H1 (cell line): ENCODE results near the gene VIT. TPM values are rescaled to one million over a fixed set of nuclear protein-coding genes. Genes with fewer than 3 reads are reported as not detected.

Source experiments
- CTCF ChIA-PET: fragments of 300-600 bp; sonication (Branson Sonifier 250); formaldehyde crosslinking; loops from one replicate; lab custom pipeline; 2021; ENCODE audit not compliant: partially characterized antibody; lab: Charles Lee
- POLR2A ChIA-PET: fragments of 300-600 bp; sonication (Branson Sonifier 250); formaldehyde crosslinking; loops from one replicate; lab custom pipeline; 2021; ENCODE audit warnings: inconsistent platforms; ENCODE audit not compliant: partially characterized antibody; lab: Charles Lee
- DNase-seq, 2 experiments: peaks; one replicate each; pipeline versions ENCODE4 v3.0.0 to v3.0.0-alpha.2; 2010 to 2022; ENCODE audit warnings: low spot score in 2 of 2, low read depth in 1 of 2, mixed read lengths in 1 of 2
- FAIRE-seq: peaks from 2 replicates; lab custom pipeline; 2011; peaks lifted over from hg19 to GRCh38; lab: Jason Lieb, UNC
- H2AFZ ChIP-seq: 2 replicates; pipeline ENCODE4 v1.8.1; 2012; ENCODE audit warnings: low read length, inconsistent platforms
- H2AK5ac ChIP-seq: 2 replicates; pipeline ENCODE4 v1.6.1; 2013; ENCODE audit warnings: low read depth, low read length
- H2BK120ac ChIP-seq: replicated peaks from 2 replicates; pipeline ENCODE3; 2013; ENCODE audit warnings: low read depth, low read length, inconsistent platforms
- H2BK12ac ChIP-seq: 2 replicates; pipeline ENCODE4 v1.6.1; 2013; ENCODE audit warnings: low read depth, low read length
- H2BK15ac ChIP-seq: 2 replicates; pipeline ENCODE4 v1.6.1; 2013; ENCODE audit warnings: low read length
- H2BK20ac ChIP-seq: 2 replicates; pipeline ENCODE4 v1.6.1; 2013; ENCODE audit warnings: low read length
- H2BK5ac ChIP-seq: 2 replicates; pipeline ENCODE4 v1.6.1; 2013; ENCODE audit warnings: low read depth, low read length
- H3K14ac ChIP-seq: 2 replicates; pipeline ENCODE4 v1.6.1; 2013; ENCODE audit warnings: inconsistent platforms; ENCODE audit not compliant: insufficient read length
- H3K18ac ChIP-seq: 2 replicates; pipeline ENCODE4 v1.6.1; 2013; ENCODE audit warnings: low read length; ENCODE audit errors: extremely low read depth
- H3K23ac ChIP-seq: 2 replicates; pipeline ENCODE4 v1.6.1; 2013; ENCODE audit warnings: inconsistent platforms; ENCODE audit not compliant: insufficient read length
- H3K23me2 ChIP-seq: 2 replicates; pipeline ENCODE4 v1.6.1; 2013; ENCODE audit warnings: low read depth, low read length
- H3K27ac ChIP-seq: 2 replicates; pipeline ENCODE4 v1.6.1; 2011; ENCODE audit warnings: low read depth, low read length, inconsistent platforms
- H3K27me3 ChIP-seq, 4 experiments: replicated peaks in 1 of 4; 1 replicate in 1 of 4; 2 replicates in 3 of 4; pipeline versions ENCODE4 v1.6.1 to v1.8.1; 2011 to 2013; ENCODE audit warnings: low read length in 3 of 4, mild to moderate bottlenecking in 3 of 4, inconsistent platforms in 2 of 4, mixed read lengths in 2 of 4, moderate library complexity in 1 of 4; ENCODE audit not compliant: control insufficient read depth in 3 of 4, insufficient read depth in 3 of 4; ENCODE audit errors: extremely low read depth in 1 of 4
- H3K36me3 ChIP-seq, 4 experiments: 2 replicates each; pipeline versions ENCODE4 v1.6.1 to v1.8.1; 2011 to 2013; ENCODE audit warnings: mild to moderate bottlenecking in 4 of 4, low read length in 3 of 4, moderate library complexity in 2 of 4, control low read depth in 1 of 4, inconsistent platforms in 1 of 4; ENCODE audit not compliant: insufficient read depth in 4 of 4, control insufficient read depth in 2 of 4
- H3K4ac ChIP-seq: replicated peaks from 2 replicates; pipeline ENCODE3; 2013; ENCODE audit warnings: low read length, low read depth, mixed read lengths, inconsistent platforms; ENCODE audit not compliant: insufficient read length
- H3K4me1 ChIP-seq, 4 experiments: replicated peaks in 1 of 4; 1 replicate in 1 of 4; 2 replicates in 3 of 4; pipeline versions ENCODE4 v1.6.1 to v1.8.1; 2011 to 2013; ENCODE audit warnings: low read length in 3 of 4, inconsistent platforms in 2 of 4, mixed read lengths in 1 of 4; ENCODE audit not compliant: insufficient read depth in 4 of 4, control insufficient read depth in 3 of 4
- H3K4me2 ChIP-seq, 2 experiments: 2 replicates each; pipeline versions ENCODE4 v1.6.1 to v1.8.1; 2011 to 2013; ENCODE audit warnings: low read depth in 2 of 2, low read length in 2 of 2, control low read depth in 1 of 2, inconsistent platforms in 1 of 2, mild to moderate bottlenecking in 1 of 2; ENCODE audit not compliant: insufficient read depth in 1 of 2
- H3K4me3 ChIP-seq, 4 experiments: fragments of 200-600, 300-600 bp in 1 of 4; sonication (generic), shearing (Covaris generic), sonication (Bioruptor Twin) in 1 of 4; 2 replicates each; pipeline versions ENCODE4 v1.5.1 to v1.8.1; 2011 to 2016; ENCODE audit warnings: low read length in 4 of 4, low read depth in 3 of 4, control low read depth in 2 of 4, inconsistent platforms in 2 of 4, mild to moderate bottlenecking in 2 of 4, mixed read lengths in 1 of 4, moderate library complexity in 1 of 4; ENCODE audit not compliant: insufficient read depth in 2 of 4; ENCODE audit errors: extremely low read depth in 1 of 4
- H3K56ac ChIP-seq: replicated peaks from 2 replicates; pipeline ENCODE3; 2013; ENCODE audit warnings: low read depth, mild to moderate bottlenecking, mixed read lengths, low read length, inconsistent platforms; ENCODE audit not compliant: insufficient read length
- H3K79me1 ChIP-seq: 2 replicates; pipeline ENCODE4 v1.6.1; 2013; ENCODE audit warnings: low read depth, low read length, control low read depth
- H3K79me2 ChIP-seq, 2 experiments: 2 replicates each; pipeline versions ENCODE4 v1.6.1 to v1.8.1; 2012 to 2013; ENCODE audit warnings: low read length in 2 of 2, mild to moderate bottlenecking in 2 of 2, inconsistent platforms in 1 of 2; ENCODE audit not compliant: insufficient read depth in 2 of 2, control insufficient read depth in 1 of 2
- H3K9ac ChIP-seq, 4 experiments: replicated peaks in 1 of 4; 1 replicate in 1 of 4; 2 replicates in 3 of 4; pipeline versions ENCODE4 v1.6.1 to v1.8.1; 2011 to 2013; ENCODE audit warnings: low read depth in 3 of 4, low read length in 3 of 4, control low read depth in 2 of 4, mild to moderate bottlenecking in 2 of 4, moderate library complexity in 2 of 4, inconsistent platforms in 1 of 4; ENCODE audit errors: extremely low read depth in 1 of 4
- H3K9me3 ChIP-seq, 2 experiments: 2 replicates each; pipeline versions ENCODE4 v1.6.1 to v1.8.1; 2012 to 2013; ENCODE audit warnings: mild to moderate bottlenecking in 2 of 2, moderate library complexity in 2 of 2, control low read depth in 1 of 2, inconsistent platforms in 1 of 2, low read depth in 1 of 2, low read length in 1 of 2, mixed read lengths in 1 of 2; ENCODE audit not compliant: insufficient read depth in 2 of 2
- H4K20me1 ChIP-seq, 2 experiments: replicated peaks in 1 of 2; 2 replicates each; pipeline versions ENCODE3 to v1.8.1; 2011 to 2013; ENCODE audit warnings: inconsistent platforms in 2 of 2, low read length in 2 of 2, mild to moderate bottlenecking in 1 of 2; ENCODE audit not compliant: insufficient read depth in 2 of 2, control insufficient read depth in 1 of 2
- H4K5ac ChIP-seq: 2 replicates; pipeline ENCODE4 v1.6.1; 2013; ENCODE audit warnings: low read length, low read depth, mixed read lengths, inconsistent platforms; ENCODE audit not compliant: insufficient read length
- H4K8ac ChIP-seq: 2 replicates; pipeline ENCODE4 v1.8.0; 2013; ENCODE audit warnings: mild to moderate bottlenecking, moderate library complexity, low read length, inconsistent platforms; ENCODE audit not compliant: insufficient read depth; ENCODE audit errors: extremely low read depth
- H4K91ac ChIP-seq: replicated peaks from 2 replicates; pipeline ENCODE3; 2013; ENCODE audit warnings: low read length, mixed read lengths, inconsistent platforms; ENCODE audit not compliant: insufficient read length
- CHD2 ChIP-seq: IDR thresholded peaks from 2 replicates; pipeline ENCODE4 v1.6.1; 2012; ENCODE audit warnings: low read length, improper control_type of control experiment
- CTCF ChIP-seq, 3 experiments: IDR thresholded peaks; 1 replicate in 2 of 3; 2 replicates in 1 of 3; pipeline versions ENCODE4 v1.5.1 to v1.6.1; 2011; ENCODE audit warnings: low read length in 3 of 3, mild to moderate bottlenecking in 3 of 3, inconsistent platforms in 2 of 3, low read depth in 1 of 3, moderate library complexity in 1 of 3; ENCODE audit not compliant: insufficient read depth in 1 of 3; ENCODE audit errors: control extremely low read depth in 1 of 3
- E2F6 ChIP-seq: IDR thresholded peaks from 2 replicates; pipeline ENCODE4 v1.6.1; 2012; ENCODE audit warnings: inconsistent platforms
- MAX ChIP-seq: IDR thresholded peaks from 2 replicates; pipeline ENCODE4 v1.6.1; 2012; ENCODE audit warnings: inconsistent platforms
- RAD21 ChIP-seq, 2 experiments: IDR thresholded peaks in 1 of 2; conservative IDR thresholded peaks in 1 of 2; 2 replicates each; pipeline ENCODE4 v1.6.1; 2011; ENCODE audit warnings: low read depth in 2 of 2, low read length in 2 of 2, improper control_type of control experiment in 1 of 2, inconsistent platforms in 1 of 2, mild to moderate bottlenecking in 1 of 2, moderate library complexity in 1 of 2
- TAF7 ChIP-seq: optimal IDR thresholded peaks from 2 replicates; pipeline ENCODE3; 2011; ENCODE audit warnings: low read depth, mild to moderate bottlenecking, inconsistent platforms, low read length, moderate library complexity, borderline replicate concordance
- ZNF274 ChIP-seq: IDR thresholded peaks from 2 replicates; pipeline ENCODE4 v1.7.0; 2012; ENCODE audit warnings: low read length, borderline replicate concordance; ENCODE audit errors: extremely low read depth
- WGBS, 2 experiments: shearing (Covaris generic) in 1 of 2; methylation state at CpG; one replicate each; pipeline versions ENCODE4 v1.1.6 to v1.1.7; 2013 to 2015; ENCODE audit warnings: low lambda C conversion rate in 2 of 2, mixed read lengths in 2 of 2, inconsistent platforms in 1 of 2, low coverage in 1 of 2, missing lambda C conversion rate in 1 of 2; ENCODE audit not compliant: insufficient replicate concordance in 2 of 2, insufficient coverage in 1 of 2, insufficient read length in 1 of 2; ENCODE audit errors: extremely low coverage in 1 of 2, missing lambda C conversion rate in 1 of 2; 5-methylcytosine and 5-hydroxymethylcytosine counted together
- polyA plus RNA-seq, 7 experiments: library from polyadenylated mRNA; depleted of rRNA in 3 of 7; stranded (reverse) in 5 of 7; unstranded in 2 of 7; fragments of >200 nt in 5 of 7; fragments of 200-250 nt in 2 of 7; gene quantifications; 1 replicate in 5 of 7; 2 replicates in 1 of 7; 4 replicates in 1 of 7; pipeline versions ENCODE4 v1.2.1 to v1.2.3, GENCODE V29; 2011 to 2013; ENCODE audit warnings: missing spikeins in 2 of 7, mixed read lengths in 2 of 7
- total RNA-seq: library from RNA; stranded (reverse); fragmentation: NEBNext Ultra II Directional; extraction: Animal tissue kit (Norgen Biotek cat#: 25700); gene quantifications from 2 replicates; pipeline ENCODE4 v1.2.1, GENCODE V29; 2021

Gene VIT
- total and polyA plus RNA-seq, 2 of the 8 experiments (the other 6 are each of a cell fraction or from before 2014, with no cell fraction given), result 0.03 TPM; not detected in 1

GRCh38 chr2:36667931-36668330 is 28.6 kb upstream of the VIT start:
- peak overlapping the region in 1 of 2 experiments; percentile 17; a peak in 1 of 4 replicates for H3K4me2 ChIP-seq
- peak in 1 of 3 experiments; percentile 10; a peak in 1 of 4 replicates for TF ChIP-seq CTCF (IDR thresholded peaks at IDR 0.05; ENCODE audit: control extremely low read depth in 1 of 3, insufficient read depth in 1 of 3, low read depth in 1 of 3, low read length in 3 of 3)
- TF ChIP-seq MAX, result peak; percentile 40; the same call in 1 of the 2 replicates
- TF ChIP-seq TAF7, result no peak
- peak; percentile 17; the same call in 1 of the 2 replicates for TF ChIP-seq E2F6
- TF ChIP-seq RAD21 (IDR thresholded peaks at IDR 0.05 in 1 of 2, conservative IDR thresholded peaks at IDR 0.05 in 1 of 2; ENCODE audit: low read depth in 2 of 2, low read length in 2 of 2), result peak; percentile 11 to 15; a peak in 1 of 4 replicates
- no peak for TF ChIP-seq CHD2
- TF ChIP-seq ZNF274, result no peak
- peak overlapping the region; percentile 82; the same call in 1 of the 2 replicates for H2AFZ ChIP-seq
- no peak overlapping the region for H3K14ac ChIP-seq
- ChIA-PET CTCF (interaction anchor here (0.9 to 1.6 kb wide), 7 partner anchors 9 to 696 kb away, joined by 3 to 5 read pairs (median 4); no protein-coding TSS in a partner anchor), POLR2A (no interaction called here)
- FAIRE-seq, result no peak
- H2BK5ac ChIP-seq, result no peak overlapping the region
- no peak overlapping the region for H2BK12ac ChIP-seq
- H4K8ac ChIP-seq, result no peak overlapping the region
- WGBS, 2 experiments, result 43% methylated on average over 9 of the region's 9 CpGs; no CpG with 5 or more reads in 1 of the 2 experiments
- H4K5ac ChIP-seq, result no peak overlapping the region
- H4K91ac ChIP-seq, result no peak overlapping the region
- H3K27me3 ChIP-seq, result no peaks in the 10 kb centered on the region
- H2AK5ac ChIP-seq, result no peak overlapping the region
- no peaks in the 10 kb centered on the region for H4K20me1 ChIP-seq
- no peak overlapping the region for H3K56ac ChIP-seq
- DNase-seq, result no peak
- no peaks in the 10 kb centered on the region for H3K79me2 ChIP-seq
- no peaks in the 10 kb centered on the region for H3K36me3 ChIP-seq
- no peaks in the 10 kb centered on the region for H3K9me3 ChIP-seq
- H3K9ac ChIP-seq, result no peak overlapping the region
- H3K4ac ChIP-seq, result no peak overlapping the region
- H3K4me1 ChIP-seq, result peaks cover 0 to 6% (median 2%) of the 10 kb centered on the region in 4 experiments; a peak in 1 of 7 replicates
- no peak overlapping the region for H2BK15ac ChIP-seq
- H3K79me1 ChIP-seq, result no peaks in the 10 kb centered on the region
- H3K23ac ChIP-seq, result no peak overlapping the region
- H3K23me2 ChIP-seq, result no peaks in the 10 kb centered on the region
- no peak overlapping the region for H3K27ac ChIP-seq
- no peak overlapping the region for H2BK120ac ChIP-seq
- H3K18ac ChIP-seq, result no peak overlapping the region
- 0 out of 2 replicates have a peak overlapping the region, but pooled peaks have one; percentile 3 for H2BK20ac ChIP-seq
- no peak overlapping the region for H3K4me3 ChIP-seq
